Hematopoietic multipotent progenitor cell treated with erythropoietin and hydrocortisone succinate and interleukin-3 and kit ligand, for 6 days (in vitro differentiated cells): ENCODE data around the gene SLC66A2.

Experiments
- DNase-seq: peaks from one replicate; pipeline ENCODE4 v3.0.0-alpha.2; 2015

SLC66A2 gene

DNA sequence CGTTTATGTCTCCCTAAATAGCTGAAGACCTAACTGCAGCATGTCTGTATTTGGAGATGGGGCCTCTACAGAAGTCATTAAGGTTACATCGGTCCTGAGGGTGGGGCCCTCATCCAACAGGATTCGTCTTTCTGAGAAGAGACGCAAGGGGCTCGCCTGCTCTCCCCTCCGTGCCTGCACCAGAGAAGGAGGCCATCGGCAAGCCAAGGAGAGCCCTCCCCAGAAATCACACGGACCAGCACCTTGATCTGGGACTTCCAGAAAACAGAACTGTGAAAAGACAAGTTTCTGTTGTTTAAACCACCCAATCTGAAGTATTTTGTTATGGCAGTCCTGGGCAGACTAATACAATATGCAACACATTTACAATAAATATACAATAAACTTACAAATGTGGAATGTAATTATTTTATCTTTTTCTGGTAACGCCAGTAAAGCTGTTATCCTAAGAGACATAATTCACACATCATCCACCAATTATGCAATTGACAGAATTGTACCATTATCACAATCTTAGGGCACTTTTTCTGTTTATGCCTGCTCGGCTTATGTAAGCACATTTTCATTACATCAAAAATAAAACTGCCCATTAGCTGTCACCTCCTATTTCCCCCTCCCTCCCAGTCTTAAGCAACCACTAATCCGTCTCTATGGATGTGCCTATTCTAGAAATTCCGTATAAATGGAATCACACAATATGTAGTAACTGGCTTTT, 19.1 kb upstream of the SLC66A2 start:
- DNase-seq = no peak

DNA sequence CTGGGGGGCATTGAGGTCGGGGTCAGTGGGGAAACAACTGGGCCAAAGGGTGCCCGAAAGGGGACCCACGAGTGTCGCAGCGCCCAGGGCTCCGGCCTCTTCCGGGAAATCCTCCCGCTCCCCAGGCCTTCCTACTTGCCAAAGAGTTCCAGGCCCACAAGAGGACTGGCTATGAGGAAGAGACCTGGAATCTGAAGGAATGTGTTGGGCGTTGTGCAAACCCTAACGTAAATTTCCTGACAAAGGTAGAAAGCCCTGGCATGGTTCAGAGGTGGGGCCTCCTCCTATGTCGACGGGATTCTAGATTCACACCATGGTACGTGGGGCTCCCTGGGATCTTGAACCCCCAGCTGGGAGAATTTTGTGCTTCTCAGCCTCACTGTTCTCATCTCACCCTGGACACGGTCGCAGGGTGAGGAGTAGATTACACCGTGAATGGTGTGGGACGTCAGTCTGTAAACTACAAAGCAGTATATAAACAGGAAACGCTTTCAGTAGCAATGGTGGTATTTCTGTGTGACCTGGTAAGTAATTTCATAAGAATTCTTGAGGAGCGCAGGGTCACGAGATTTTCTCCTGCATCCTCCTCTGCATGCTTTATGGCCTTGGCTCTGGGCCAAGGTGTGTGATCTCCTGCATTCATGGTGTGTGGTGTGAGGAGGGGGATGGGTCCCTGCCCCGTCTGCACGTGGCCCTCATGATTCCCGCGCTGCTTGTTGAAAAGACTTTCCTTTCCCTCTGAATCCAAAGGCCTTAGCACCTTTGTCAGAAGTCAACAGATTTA, 13.9 kb upstream of the SLC66A2 start:
- peak; percentile 74 for DNase-seq

DNA sequence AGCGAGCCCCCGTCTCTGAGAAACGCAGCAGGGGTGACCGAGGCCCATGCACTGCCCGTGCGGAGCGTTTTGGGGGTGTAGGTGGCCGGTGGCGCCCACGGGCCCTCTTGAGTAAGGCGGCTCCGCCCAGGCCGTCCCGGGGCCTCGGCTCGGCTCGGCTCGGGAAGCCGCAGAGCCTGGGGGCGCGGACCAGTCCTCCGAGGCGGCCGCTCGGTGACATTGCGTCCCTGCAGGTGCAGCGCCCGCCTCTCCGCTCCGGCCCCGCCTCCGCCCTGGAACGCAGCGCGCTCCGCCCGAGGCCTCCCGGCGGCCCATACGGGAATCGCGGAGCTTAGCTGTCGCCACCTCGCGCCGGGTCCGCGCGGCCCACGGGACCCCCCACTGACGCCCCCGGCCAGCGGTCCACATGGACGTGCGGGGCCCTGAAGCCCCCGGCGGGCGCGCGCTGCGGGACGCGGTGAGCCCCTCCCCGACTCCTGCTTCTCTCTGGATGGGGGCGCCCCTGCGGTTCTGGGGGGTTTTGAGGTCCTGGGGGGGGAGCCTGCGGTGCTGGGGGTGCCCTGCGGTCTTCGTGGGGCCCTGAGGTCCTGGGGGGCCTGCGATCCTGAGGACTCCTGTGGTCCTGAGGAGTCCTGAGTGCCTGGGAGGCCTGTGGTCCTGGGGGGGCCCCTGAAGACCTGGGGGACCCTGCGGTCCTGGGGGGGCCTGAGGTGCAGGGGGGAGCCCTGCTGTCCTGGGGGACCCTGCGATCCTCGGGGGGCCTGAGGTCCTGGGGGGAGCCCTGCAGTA, 13.1 kb upstream of the SLC66A2 start, which contains the start of gene HSBP1L1:
TSS of gene HSBP1L1 (plus strand) at position 314 of the 789 bp plus-strand sequence. CDS start at position 407, 93 bp downstream.
- DNase-seq = peak; percentile 86

DNA sequence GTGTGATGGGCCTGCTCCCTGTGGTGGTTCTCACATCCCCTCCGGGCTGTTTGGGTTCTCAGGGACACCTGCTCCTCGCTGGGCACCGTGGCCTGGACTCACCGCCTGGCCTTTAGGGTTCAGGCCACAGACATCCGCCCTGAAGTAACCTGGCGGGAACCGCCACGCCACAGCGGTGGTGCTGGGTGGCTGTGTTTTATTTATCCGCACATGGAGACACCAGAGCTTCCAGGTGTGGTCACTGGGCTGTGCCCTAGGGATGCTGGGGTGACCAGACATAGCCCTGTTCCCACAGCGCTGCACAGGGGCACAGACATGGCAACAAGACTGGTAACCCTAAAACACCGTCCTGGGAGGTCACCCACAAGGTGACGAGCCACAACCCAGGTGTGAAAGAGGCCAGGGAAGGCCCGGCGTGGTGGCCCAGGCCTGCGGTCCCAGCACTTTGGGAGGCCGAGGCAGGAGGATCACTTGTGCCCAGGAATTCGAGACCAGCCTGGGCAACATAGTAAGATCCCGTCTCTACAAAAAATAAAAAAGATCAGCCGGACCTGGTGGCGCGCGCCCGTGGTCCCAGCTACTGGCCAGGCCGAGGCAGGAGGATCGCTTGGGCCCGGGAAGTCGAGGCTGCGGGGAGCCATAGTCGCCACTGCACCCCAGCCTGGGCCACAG, 12.3 kb upstream of the SLC66A2 start:
- no peak for DNase-seq

DNA sequence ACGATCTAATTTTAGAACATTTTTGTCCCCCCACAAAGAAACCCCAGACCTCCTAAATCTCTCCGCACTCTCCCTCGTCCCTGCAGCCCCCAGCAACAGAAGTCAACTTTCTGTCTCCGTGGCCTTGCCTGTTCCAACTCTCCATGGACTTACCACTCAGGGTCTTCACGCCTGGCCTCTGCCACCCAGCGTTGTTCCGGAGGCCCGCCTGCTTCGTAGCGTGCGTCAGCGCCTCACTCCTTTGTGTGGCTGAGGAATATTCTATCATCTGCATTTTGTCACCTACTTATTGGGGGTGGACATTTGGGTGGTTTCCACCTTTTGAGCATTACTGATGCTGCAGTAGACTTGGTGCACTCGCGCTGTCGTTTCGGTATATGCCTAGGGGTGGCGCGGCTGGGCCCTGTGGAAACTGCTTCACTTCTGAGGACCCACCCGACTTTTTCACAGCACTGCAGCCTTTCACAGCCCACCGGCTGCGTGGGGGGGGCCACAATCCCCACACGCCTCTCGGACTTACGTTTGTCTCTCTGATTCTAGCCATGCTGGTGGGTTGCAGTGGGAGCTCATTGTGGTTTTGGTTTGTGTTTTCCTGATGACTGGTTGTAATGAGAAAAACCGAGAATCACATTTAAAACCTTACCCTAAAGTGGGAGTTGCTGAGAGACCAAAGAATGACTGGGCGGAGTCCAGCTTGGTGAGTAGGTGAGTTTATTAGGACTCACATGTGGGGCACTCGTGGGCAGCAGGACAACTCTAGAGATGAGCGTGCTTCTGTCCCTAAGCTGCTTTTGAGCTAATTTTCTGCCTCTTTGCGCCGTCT, 11.6 kb upstream of the SLC66A2 start:
- DNase-seq = no peak

DNA sequence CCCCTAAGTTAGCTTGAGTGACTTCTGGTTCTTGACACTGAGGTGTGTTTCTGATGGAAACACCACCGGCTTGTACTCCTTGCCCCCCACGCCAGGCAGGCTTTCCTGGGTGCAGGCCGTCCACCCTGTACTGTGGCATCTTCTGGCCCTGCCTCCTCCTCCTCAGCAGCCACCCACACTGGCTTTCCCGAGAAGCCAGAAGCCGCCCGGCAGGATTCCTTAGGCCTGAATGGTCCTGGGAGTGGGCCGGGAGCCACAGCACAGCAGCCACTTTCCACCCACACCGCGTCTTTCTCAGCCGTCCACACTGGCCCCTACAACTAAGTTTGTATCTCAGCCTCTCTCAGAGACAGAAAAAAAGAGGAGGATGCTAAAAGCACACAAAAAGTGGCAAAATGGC, 10.9 kb upstream of the SLC66A2 start:
- no peak for DNase-seq

DNA sequence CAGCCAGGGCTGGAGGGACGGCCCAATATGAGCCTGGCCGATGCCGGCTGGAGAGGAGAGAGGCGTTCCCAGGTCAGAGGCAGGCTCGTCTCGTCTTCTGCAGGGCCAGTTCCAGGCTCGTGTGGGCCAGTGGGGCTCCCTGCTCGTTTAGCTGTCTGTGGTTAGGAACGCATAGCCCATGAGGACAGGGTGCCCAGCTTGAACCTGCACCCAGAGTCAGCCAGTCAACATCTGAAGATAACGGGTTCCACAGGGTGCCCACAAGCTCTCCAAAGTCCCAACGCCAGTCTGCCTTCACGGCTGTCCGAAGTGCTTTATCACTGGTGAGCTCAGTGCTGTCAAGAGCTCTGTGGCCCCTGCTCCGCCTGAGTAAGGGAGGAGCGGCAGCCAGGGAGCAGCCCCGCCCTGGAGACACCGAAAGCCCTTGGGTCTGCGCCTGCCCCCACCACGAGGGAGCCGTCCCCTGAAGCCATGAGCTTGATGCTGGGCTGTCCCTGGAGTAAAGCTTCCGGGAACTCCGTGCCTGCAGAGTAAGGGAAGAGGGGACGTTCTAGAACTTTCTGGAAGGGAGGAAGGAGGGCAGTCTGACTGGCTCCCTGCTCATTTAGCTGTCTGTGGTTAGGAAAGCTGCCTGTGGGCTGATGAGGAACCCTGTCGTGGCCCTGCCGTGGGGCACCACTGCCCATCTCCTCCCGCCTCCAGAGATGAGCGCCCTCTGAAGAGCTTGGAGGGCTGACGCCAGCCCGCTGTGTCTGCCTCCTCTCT, 10.3 kb upstream of the SLC66A2 start:
- DNase-seq = peak; percentile 90

DNA sequence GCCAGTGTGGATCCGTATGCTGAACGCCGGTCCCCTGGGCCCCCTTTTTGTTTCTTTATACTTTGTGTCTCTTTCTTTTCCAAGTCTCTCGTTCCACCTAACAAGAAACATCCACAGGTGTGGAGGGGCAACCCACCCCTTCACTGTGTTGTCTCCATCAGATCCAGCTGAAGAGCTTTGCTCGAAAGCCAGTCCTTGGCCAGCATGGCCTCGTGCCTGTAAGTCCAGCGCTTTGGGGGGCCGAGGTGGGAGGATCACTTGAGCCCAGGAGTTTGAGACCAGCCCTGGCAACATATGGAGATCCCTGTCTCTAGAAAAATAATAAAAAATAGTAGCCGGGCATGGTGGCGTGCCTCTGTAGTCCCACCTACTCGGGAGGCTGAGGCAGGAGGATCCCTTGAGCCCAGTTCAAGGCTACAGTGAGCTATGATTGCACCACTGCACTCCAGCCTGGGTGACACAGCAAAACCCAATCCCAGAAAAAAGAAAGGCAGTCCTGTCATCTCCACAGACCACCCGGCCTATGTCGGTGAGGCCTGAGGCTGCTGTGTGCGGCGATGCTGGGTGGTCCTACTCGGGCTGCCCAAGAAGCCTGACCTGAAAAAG, 9.6 kb upstream of the SLC66A2 start:
- no peak for DNase-seq

DNA sequence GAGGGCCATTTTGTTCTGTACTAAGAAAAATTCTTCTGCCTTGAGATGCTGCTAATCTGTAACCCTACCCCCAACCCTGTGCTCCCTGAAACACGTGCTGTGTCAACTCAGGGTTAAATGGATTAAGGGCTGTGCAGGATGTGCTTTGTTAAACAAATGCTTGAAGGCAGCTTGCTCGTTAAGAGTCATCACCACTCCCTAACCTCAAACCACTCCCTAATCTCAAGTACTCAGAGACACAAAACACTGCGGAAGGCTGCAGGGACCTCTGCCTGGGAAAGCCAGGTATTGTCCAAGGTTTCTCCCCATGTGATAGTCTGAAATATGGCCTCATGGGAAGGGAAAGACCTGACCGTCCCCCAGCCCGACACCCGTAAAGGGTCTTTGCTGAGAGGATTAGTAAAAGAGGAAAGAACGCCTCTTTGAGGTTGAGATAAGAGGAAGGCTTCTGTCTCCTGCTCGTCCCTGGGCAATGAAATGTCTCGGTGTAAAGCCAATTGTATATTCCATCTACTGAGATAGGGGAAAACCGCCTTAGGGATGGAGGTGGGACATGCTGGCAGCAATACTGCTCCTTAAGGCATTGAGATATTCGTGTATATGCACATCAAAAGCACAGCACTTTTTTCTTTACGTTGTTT, 8.8 kb upstream of the SLC66A2 start:
- DNase-seq = peak; percentile 80

DNA sequence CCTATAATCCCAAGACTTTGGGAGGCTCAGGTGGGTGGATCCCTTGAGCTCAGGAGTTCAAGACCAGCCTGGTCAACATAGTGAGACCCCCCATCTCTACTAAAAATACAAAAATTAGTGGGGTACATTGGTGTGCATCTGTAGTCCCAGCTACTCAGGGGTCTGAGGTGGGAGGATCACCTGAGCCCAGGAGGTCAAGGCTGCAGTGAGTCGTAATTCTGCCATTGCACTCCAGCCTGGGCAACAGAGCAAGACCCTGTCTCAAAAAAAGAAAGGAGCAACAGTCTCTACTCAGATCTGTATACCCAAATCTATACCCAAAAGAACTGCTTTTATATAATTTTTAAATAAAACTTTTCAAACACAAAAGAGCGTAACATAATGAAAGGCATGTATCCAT, 7.5 kb upstream of the SLC66A2 start:
- no peak for DNase-seq

DNA sequence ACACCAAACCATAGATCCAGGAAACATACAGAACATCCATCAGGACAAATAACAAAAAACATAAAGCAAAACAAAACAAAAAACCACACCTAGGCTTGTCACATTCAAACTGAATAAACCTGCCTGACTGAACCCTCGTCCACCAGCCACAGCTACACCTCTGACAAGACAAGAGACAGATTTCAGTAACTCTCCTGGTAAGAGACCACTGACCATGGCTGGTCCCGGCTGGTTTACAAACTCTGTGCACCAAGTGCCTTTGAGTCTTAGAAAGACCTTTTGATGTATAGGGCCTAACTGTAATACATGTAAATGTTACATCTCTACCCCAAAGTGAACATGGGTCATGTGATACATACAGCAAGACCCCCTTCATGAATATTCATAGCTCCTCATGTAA, 4.8 kb upstream of the SLC66A2 start:
- no peak for DNase-seq

DNA sequence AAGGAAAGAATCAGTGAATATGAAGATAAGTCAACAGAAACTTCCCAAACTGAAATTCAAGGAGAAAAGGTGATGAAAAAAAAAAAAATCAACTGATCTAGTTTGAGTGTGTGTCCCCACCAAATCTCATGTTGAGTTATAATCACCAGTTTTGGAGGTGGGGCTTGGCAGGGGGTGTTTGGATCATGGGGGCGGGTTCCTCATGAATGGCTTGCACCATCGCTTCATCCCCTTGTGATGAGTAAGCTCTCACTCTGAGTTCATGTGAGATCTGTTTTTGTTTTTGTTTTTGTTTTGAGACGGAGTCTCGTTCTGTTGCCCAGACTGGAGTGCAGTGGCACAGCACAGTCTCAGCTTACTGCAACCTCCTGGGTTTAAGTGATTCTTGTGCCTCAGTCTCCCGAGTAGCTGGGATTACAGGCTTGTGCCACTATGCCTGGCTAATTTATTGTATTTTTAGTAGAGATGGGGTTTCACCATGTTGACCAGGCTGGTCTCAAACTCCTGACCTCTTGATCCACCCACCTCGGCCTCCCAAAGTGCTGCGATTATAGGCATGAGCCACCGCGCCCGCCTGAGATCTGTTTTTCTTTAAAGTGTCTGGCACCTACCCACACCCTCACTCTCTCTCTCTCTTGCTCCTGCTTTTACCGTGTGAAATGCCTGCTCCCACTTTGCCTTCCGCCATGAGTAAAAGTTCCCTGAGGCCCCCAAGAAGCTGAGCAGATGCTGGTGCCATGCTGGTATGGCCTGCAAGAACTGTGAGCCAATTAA, 4.0 kb upstream of the SLC66A2 start:
- DNase-seq = no peak

DNA sequence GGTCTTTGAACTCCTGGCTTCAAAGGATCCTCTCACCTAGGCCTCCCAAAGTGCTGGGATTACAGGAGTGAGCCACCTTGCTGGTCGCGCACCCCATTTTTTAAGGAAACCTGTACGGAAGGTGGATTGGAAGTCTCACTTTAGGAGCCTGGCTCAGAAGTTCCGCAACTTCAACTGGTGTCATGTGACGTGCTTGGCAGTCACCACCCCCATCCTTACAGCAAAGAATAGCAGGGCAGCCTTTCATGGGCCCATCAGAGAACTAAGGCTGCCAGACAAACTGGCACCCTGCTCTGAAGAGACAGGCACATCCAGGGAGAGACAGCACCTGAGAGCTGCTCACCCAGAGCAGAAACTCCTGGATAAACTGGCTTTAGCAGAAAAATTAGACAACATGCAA, 3.3 kb upstream of the SLC66A2 start:
- no peak for DNase-seq

DNA sequence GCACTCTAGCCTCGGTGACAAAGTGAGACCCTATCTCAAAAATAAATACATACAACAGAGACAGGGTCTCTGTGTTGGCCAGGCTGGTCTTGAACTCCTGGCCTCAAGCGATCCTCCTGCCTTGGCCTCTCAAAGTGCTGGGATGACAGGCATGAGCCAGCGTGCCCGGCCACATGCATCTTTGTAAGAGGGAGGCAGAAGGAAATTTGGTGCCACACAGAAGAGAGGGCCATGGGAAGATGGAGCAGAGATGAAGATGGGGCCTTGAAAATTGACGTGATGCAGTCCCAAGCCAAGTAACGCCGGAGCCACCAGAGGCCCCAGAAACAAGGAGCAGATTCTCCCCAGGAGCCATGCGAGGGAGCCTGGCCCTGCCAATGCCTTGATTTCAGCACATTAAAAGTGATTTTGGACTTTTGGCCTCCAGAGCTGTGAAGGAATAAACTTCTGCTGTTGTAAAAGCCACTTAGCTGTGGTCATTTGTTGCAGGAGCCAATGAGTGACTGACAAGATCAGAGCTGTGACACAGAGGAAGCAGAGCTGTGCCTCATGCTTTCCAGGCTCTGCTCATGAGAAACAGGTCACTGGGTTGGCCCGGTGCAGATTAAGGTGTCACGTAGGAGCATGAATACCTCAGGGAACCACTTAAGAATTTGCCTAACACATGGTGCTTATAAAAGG, 2.7 kb upstream of the SLC66A2 start:
- peak; percentile 33 for DNase-seq

DNA sequence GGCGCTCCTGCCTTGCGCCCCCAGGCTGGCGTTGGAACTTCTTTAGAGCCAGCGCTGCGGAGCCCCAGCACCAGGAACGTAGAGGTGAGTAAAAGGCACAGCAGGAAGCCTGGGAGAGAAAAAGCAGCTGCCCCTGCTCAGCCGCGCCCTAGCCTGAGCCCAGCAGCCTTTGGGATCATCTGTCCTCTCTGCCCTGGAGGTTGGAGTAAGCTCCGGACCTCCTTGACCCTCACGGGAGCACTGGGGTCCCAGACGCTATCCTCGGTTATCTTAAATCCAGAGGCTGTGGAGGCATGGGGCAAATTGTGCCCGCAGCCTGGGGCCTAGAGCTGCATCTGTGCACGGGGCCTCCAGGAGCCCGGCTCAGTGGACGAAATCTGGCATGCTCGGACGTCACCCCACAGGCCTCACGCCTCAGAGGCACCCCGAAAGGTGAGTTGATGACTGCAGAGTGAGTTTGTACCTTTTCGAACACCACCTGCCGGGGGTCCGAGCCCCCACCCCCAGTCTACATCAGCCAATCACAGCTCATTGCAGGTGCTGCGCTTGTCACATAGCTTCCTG, 1.6 kb upstream of the SLC66A2 start:
- no peak for DNase-seq

DNA sequence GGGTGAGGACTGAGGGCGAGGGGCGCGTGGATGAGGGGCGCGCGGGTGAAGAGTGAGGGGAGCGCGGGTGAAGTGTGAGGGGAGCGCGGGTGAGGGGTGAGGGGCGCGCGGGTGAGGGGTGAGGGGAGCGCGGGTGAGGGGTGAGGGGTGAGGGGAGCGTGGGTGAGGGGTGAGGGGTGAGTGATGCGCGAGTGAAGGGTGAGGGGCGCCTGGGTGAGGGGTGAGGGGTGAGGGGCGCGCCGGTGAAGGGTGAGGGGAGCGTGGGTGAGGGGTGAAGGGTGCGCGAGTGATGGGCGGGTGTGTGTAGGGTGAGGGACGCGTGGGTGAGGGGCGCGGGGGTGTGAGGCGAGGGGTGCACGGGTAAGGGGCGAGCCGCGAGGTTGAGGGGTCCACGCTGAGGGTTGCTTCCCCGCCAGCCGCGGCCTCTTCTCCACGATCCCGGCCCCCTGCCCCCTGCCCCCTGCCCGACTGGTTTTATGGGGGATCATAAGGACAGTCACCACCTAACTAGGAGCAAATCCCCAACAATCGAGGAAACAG, 1.1 kb upstream of the SLC66A2 start:
- no peak for DNase-seq

DNA sequence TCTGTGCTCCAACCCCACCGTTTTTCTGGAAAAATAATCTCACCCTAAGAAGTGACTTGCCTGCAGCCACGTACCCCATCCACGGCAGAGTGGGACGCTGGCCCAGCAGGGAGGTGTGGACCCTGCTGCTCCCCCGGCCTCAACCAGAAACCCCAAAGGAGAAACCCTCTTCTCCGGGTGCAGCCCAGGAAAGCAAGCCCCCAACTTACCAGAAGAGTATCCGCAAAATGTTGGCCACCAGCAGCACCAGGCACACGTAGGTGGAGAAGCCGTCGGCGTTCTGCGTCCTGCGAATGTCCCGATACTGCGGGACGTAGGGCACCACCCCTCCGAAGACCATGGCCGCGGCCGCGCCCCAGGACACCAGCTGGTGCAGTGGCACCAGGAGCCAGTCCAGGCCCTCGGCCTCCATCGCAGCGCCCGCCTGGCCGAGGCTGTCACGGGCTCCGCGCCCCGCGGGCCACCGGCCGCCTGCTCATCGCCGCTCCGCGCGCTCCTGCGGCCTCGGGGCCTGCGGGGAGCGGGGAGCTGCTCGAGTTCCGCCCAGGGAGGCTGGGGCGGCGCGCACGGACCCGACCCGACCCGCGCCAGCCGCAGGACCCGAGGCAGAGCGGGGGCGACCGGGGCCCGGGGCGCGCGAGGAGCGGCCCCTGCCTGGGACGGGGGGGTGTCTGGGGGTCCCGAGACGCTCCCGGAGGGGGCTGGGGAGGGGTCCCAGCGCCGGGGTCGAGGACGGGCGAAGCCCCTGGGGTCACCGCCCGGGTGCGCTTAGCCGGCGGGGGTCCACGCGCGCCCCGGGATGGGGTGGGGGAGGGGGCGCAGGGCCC, 725 bp downstream of the SLC66A2 start:
- peak; percentile 66 for DNase-seq
